K562 (cell line): ENCODE data around the gene TRERF1. TPM values are rescaled to one million over a fixed set of nuclear protein-coding genes. Genes with fewer than 3 reads are reported as not detected.

Experiments used
- ATF1 ChIP-seq, 2 experiments: fragments of 450-650 bp in 1 of 2; IDR thresholded peaks; 2 replicates each; pipeline ENCODE4 v1.6.1; 2016; ENCODE audit warnings: missing compliant biosample characterization in 1 of 2, missing genetic modification characterization in 1 of 2
- CBX2 ChIP-seq: fragments of 200-600 bp; sonication (generic); IDR thresholded peaks from one replicate; pipeline ENCODE4 v1.6.1; 2012; ENCODE audit warnings: mild to moderate bottlenecking, low read length, inconsistent platforms; ENCODE audit not compliant: insufficient read depth, poor library complexity, severe bottlenecking
- ESRRA ChIP-seq: fragments of 450-650 bp; IDR thresholded peaks from 2 replicates; pipeline ENCODE4 v1.6.1; 2014; ENCODE audit warnings: low read depth, mild to moderate bottlenecking, moderate library complexity, borderline replicate concordance
- HDAC2 ChIP-seq: fragments of 450-650 bp; IDR thresholded peaks from 2 replicates; pipeline ENCODE4 v1.6.1; 2016; ENCODE audit warnings: mild to moderate bottlenecking
- HMG20A ChIP-seq: fragments of 450-650 bp; formaldehyde crosslinking; conservative IDR thresholded peaks from 2 replicates; pipeline ENCODE4 v1.4.0; 2020; ENCODE audit warnings: mild to moderate bottlenecking, mixed read lengths
- MYBL2 ChIP-seq, 2 experiments: fragments of 450-650 bp in 1 of 2; sonication (generic) in 1 of 2; formaldehyde crosslinking in 1 of 2; IDR thresholded peaks; 2 replicates each; pipeline versions ENCODE4 v1.6.1 to v1.8.1; 2017 to 2022; ENCODE audit warnings: borderline replicate concordance in 1 of 2, inconsistent platforms in 1 of 2, low read depth in 1 of 2, mild to moderate bottlenecking in 1 of 2, missing genetic modification reagents in 1 of 2, moderate library complexity in 1 of 2
- PHB ChIP-seq: fragments of 250-450 bp; sonication (Bioruptor Pico); IDR thresholded peaks from 2 replicates; pipeline ENCODE4 v1.5.0; 2021
- ZNF124 ChIP-seq: sonication (generic); formaldehyde crosslinking; IDR thresholded peaks from 2 replicates; pipeline ENCODE4 v1.8.1; 2022; ENCODE audit warnings: missing genetic modification reagents
- ZNF175 ChIP-seq: fragments of 200-800 bp; sonication (Bioruptor generic); IDR thresholded peaks from 2 replicates; pipeline ENCODE4 v1.6.1; 2016; ENCODE audit warnings: low read depth, mild to moderate bottlenecking, missing genetic modification characterization, missing compliant biosample characterization
- ZNF785 ChIP-seq: fragments of 250-450 bp; sonication (Bioruptor Pico); IDR thresholded peaks from 2 replicates; pipeline ENCODE4 v1.4.0; 2020; ENCODE audit warnings: mild to moderate bottlenecking
- polyA plus RNA-seq, 8 experiments: library from polyadenylated mRNA; depleted of rRNA in 4 of 8; stranded (reverse) in 5 of 8; unstranded in 3 of 8; fragments of >200 nt; fragmentation: Nextera tagmentation in 2 of 8; fragmentation: Illumina TruSeq in 1 of 8; extraction: Ambion mirVana in 2 of 8; extraction: Trizol in 1 of 8; gene quantifications; 2 replicates each; pipeline versions ENCODE4 v1.2.1 to v1.2.3, GENCODE V29; 2011 to 2014; ENCODE audit warnings: inconsistent platforms in 1 of 8, missing spikeins in 1 of 8
- total RNA-seq, 7 experiments: library from RNA; depleted of rRNA in 6 of 7; stranded (reverse); fragments of >200 nt in 6 of 7; fragmentation: Illumina TruSeq in 2 of 7; extraction: Trizol in 2 of 7; gene quantifications; 2 replicates each; pipeline versions ENCODE4 v1.2.1 to v1.2.3, GENCODE V29; 2011 to 2021; ENCODE audit warnings: low replicate concordance in 1 of 7
- TF ChIP-seq, protein P1 (sequence below): fragments of 450-650 bp; formaldehyde crosslinking; IDR thresholded peaks from 2 replicates; pipeline ENCODE4 v1.4.0; 2020; ENCODE audit warnings: mild to moderate bottlenecking, mixed read lengths
- TF ChIP-seq, protein P2 (sequence below), 2 experiments: fragments of 450-650 bp in 1 of 2; sonication (generic) in 1 of 2; formaldehyde crosslinking in 1 of 2; IDR thresholded peaks in 1 of 2; conservative IDR thresholded peaks in 1 of 2; 2 replicates each; pipeline versions ENCODE4 v1.6.1 to v1.8.1; 2016 to 2023; ENCODE audit warnings: mild to moderate bottlenecking in 2 of 2, moderate library complexity in 2 of 2, inconsistent platforms in 1 of 2, missing genetic modification reagents in 1 of 2
- TF ChIP-seq, protein P3 (sequence below): IDR thresholded peaks from 2 replicates; pipeline ENCODE4 v1.6.1; 2016; ENCODE audit warnings: missing genetic modification characterization, missing compliant biosample characterization
- TF ChIP-seq, protein P4 (sequence below): sonication (generic); formaldehyde crosslinking; IDR thresholded peaks from 2 replicates; pipeline ENCODE4 v1.8.0; 2023; ENCODE audit warnings: missing genetic modification reagents, mild to moderate bottlenecking, borderline replicate concordance

TRERF1 gene
- total and polyA plus RNA-seq, 9 of the 15 experiments (the other 6 are each of a cell fraction or from before 2014, with no cell fraction given): 0.04 to 0.20 (median 0.07) TPM; not detected in 3

DNA sequence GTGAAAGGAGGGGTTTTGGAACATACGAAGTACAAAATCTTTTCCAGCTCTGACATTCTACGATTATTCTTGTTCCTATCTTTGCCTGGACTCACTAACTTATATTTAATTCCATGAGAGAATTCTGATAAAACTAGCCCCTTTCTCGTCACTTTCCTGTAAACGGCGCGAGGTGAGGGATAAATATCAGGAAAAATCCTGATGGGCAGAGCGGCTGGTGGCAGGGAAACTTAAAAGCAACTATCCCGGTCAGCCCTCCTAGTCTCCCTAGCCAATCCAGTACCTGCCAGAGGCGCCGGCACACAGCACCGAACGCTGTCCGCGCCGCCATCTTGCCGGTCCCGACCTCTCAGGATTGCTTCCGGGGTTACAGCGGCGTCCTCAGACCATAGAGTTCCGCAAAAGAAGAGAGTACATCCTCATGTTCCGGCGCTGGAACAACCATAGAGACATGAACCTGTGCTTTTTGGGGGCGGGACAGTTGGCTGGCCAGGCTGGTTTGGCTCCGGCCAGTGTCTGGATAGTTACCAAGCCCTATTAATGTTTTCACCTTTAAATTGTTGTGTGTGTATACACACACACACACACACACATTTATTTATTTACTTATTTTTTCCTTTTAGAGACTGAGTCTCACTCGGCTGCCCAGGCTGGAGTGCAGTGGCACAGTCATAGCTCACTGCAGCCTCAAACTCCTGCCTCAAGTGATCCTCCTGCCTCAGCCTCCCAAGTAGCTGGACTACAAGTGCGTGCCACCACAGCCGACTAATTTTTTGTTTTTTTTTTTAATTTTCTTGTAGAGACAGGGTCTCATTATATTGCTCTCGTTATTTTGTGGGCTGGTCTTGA, 234.0 kb downstream of the TRERF1 start, which contains the start of gene MRPS10 (continued):
- TF ChIP-seq CBX2 (no peak), PHB (CRISPR knock-in tag) (no peak), ZNF124 (CRISPR knock-in tag) (no peak), ESRRA (peak; percentile 78; the same call in 1 of the 2 replicates), HMG20A (CRISPR knock-in tag) (no peak), ATF1 (CRISPR knock-in tag; IDR thresholded peaks at IDR 0.05) (no peak), ATF1 (tag; IDR thresholded peaks at IDR 0.05) (peak; percentile 92), HDAC2 (peak; percentile 46; the same call in 1 of the 2 replicates), ZNF175 (CRISPR knock-in tag) (no peak), ZNF785 (CRISPR knock-in tag) (no peak), MYBL2 (IDR thresholded peaks at IDR 0.05; ENCODE audit: low read depth) (no peak; the same call in 1 of the 2 replicates), MYBL2 (CRISPR knock-in tag; IDR thresholded peaks at IDR 0.05; ENCODE audit: borderline replicate concordance) (no peak)
- TF ChIP-seq, protein P1, sequence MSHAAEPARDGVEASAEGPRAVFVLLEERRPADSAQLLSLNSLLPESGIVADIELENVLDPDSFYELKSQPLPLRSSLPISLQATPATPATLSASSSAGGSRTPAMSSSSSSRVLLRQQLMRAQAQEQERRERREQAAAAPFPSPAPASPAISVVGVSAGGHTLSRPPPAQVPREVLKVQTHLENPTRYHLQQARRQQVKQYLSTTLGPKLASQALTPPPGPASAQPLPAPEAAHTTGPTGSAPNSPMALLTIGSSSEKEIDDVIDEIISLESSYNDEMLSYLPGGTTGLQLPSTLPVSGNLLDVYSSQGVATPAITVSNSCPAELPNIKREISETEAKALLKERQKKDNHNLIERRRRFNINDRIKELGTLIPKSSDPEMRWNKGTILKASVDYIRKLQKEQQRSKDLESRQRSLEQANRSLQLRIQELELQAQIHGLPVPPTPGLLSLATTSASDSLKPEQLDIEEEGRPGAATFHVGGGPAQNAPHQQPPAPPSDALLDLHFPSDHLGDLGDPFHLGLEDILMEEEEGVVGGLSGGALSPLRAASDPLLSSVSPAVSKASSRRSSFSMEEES (CRISPR knock-in tag): no peak
- TF ChIP-seq, protein P2, sequence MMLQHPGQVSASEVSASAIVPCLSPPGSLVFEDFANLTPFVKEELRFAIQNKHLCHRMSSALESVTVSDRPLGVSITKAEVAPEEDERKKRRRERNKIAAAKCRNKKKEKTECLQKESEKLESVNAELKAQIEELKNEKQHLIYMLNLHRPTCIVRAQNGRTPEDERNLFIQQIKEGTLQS (IDR thresholded peaks at IDR 0.05): no peak
- TF ChIP-seq, protein P2 (CRISPR knock-in tag; conservative IDR thresholded peaks at IDR 0.05): no peak
- TF ChIP-seq, protein P3, sequence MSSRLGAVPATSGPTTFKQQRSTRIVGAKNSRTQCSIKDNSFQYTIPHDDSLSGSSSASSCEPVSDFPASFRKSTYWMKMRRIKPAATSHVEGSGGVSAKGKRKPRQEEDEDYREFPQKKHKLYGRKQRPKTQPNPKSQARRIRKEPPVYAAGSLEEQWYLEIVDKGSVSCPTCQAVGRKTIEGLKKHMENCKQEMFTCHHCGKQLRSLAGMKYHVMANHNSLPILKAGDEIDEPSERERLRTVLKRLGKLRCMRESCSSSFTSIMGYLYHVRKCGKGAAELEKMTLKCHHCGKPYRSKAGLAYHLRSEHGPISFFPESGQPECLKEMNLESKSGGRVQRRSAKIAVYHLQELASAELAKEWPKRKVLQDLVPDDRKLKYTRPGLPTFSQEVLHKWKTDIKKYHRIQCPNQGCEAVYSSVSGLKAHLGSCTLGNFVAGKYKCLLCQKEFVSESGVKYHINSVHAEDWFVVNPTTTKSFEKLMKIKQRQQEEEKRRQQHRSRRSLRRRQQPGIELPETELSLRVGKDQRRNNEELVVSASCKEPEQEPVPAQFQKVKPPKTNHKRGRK (tag): no peak
- TF ChIP-seq, protein P4, sequence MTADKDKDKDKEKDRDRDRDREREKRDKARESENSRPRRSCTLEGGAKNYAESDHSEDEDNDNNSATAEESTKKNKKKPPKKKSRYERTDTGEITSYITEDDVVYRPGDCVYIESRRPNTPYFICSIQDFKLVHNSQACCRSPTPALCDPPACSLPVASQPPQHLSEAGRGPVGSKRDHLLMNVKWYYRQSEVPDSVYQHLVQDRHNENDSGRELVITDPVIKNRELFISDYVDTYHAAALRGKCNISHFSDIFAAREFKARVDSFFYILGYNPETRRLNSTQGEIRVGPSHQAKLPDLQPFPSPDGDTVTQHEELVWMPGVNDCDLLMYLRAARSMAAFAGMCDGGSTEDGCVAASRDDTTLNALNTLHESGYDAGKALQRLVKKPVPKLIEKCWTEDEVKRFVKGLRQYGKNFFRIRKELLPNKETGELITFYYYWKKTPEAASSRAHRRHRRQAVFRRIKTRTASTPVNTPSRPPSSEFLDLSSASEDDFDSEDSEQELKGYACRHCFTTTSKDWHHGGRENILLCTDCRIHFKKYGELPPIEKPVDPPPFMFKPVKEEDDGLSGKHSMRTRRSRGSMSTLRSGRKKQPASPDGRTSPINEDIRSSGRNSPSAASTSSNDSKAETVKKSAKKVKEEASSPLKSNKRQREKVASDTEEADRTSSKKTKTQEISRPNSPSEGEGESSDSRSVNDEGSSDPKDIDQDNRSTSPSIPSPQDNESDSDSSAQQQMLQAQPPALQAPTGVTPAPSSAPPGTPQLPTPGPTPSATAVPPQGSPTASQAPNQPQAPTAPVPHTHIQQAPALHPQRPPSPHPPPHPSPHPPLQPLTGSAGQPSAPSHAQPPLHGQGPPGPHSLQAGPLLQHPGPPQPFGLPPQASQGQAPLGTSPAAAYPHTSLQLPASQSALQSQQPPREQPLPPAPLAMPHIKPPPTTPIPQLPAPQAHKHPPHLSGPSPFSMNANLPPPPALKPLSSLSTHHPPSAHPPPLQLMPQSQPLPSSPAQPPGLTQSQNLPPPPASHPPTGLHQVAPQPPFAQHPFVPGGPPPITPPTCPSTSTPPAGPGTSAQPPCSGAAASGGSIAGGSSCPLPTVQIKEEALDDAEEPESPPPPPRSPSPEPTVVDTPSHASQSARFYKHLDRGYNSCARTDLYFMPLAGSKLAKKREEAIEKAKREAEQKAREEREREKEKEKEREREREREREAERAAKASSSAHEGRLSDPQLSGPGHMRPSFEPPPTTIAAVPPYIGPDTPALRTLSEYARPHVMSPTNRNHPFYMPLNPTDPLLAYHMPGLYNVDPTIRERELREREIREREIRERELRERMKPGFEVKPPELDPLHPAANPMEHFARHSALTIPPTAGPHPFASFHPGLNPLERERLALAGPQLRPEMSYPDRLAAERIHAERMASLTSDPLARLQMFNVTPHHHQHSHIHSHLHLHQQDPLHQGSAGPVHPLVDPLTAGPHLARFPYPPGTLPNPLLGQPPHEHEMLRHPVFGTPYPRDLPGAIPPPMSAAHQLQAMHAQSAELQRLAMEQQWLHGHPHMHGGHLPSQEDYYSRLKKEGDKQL (CRISPR knock-in tag): no peak
